SK-N-SH (cell line): ENCODE measurements around the gene NFIA. TPM values are rescaled to one million over a fixed set of nuclear protein-coding genes. Genes with fewer than 3 reads are reported as not detected.

Experiments
- CTCF ChIA-PET: fragments of 300-600, 350-600 bp; formaldehyde crosslinking; extraction: SDS; loops from one replicate; lab custom pipeline; 2021; lab: Yijun Ruan, JAX
- POLR2A ChIA-PET: fragments of 350-600 bp; sonication (Branson Sonifier 250); formaldehyde crosslinking; extraction: SDS; loops from one replicate; lab custom pipeline; 2020; ENCODE audit warnings: antibody characterized with exemption, inconsistent platforms; lab: Yijun Ruan, JAX
- DNase-seq: peaks from one replicate; pipeline ENCODE4 v3.0.0; 2012
- H2AFZ ChIP-seq: fragments of 200-600 bp; sonication (generic); 2 replicates; pipeline ENCODE4 v1.8.1; 2016; ENCODE audit warnings: antibody characterized with exemption, mild to moderate bottlenecking, low read depth
- H3F3A ChIP-seq: fragments of 200-600 bp; sonication (generic); replicated peaks from 2 replicates; pipeline ENCODE3; 2016; ENCODE audit warnings: antibody characterized with exemption, mild to moderate bottlenecking; ENCODE audit not compliant: insufficient read depth
- H3K27ac ChIP-seq, 2 experiments: fragments of 200-500 bp in 1 of 2; fragments of 200-600 bp in 1 of 2; sonication (Bioruptor generic) in 1 of 2; sonication (generic), shearing (Covaris generic) in 1 of 2; 2 replicates each; pipeline versions ENCODE4 v1.5.1 to v1.6.1; 2014 to 2016; ENCODE audit warnings: low read depth in 2 of 2, inconsistent platforms in 1 of 2, low read length in 1 of 2, mild to moderate bottlenecking in 1 of 2, mixed read lengths in 1 of 2
- H3K27me3 ChIP-seq: fragments of 200-600 bp; sonication (generic), shearing (Covaris generic); 2 replicates; pipeline ENCODE4 v1.6.1; 2016; ENCODE audit warnings: mixed run types; ENCODE audit not compliant: insufficient read depth
- H3K36me3 ChIP-seq, 2 experiments: fragments of 200-500 bp in 1 of 2; fragments of 200-600 bp in 1 of 2; sonication (Bioruptor generic) in 1 of 2; sonication (generic) in 1 of 2; replicated peaks in 1 of 2; 2 replicates each; pipeline versions ENCODE3 to v1.5.1; 2014 to 2016; ENCODE audit warnings: low read length in 1 of 2, mild to moderate bottlenecking in 1 of 2; ENCODE audit not compliant: insufficient read depth in 2 of 2, control insufficient read depth in 1 of 2
- H3K4me1 ChIP-seq, 2 experiments: fragments of 200-500 bp in 1 of 2; fragments of 200-600 bp in 1 of 2; sonication (Bioruptor generic) in 1 of 2; sonication (generic), shearing (Covaris generic) in 1 of 2; 2 replicates each; pipeline versions ENCODE4 v1.5.1 to v1.6.1; 2014 to 2016; ENCODE audit warnings: low read depth in 1 of 2, low read length in 1 of 2, mixed run types in 1 of 2; ENCODE audit not compliant: insufficient read depth in 2 of 2, control insufficient read depth in 1 of 2
- H3K4me2 ChIP-seq: fragments of 200-600 bp; sonication (generic), shearing (Covaris generic); 2 replicates; pipeline ENCODE4 v1.6.1; 2017; ENCODE audit warnings: mixed run types
- H3K4me3 ChIP-seq, 2 experiments: fragments of 200-500 bp in 1 of 2; fragments of 200-600 bp in 1 of 2; sonication (Bioruptor generic) in 1 of 2; sonication (generic), shearing (Covaris generic) in 1 of 2; 2 replicates each; pipeline versions ENCODE4 v1.5.1 to v1.8.1; 2014 to 2016; ENCODE audit warnings: low read depth in 2 of 2, inconsistent platforms in 1 of 2, low read length in 1 of 2, mild to moderate bottlenecking in 1 of 2, mixed read lengths in 1 of 2, moderate library complexity in 1 of 2
- H3K79me2 ChIP-seq: fragments of 200-600 bp; sonication (generic); 2 replicates; pipeline ENCODE4 v1.8.1; 2017; ENCODE audit warnings: mild to moderate bottlenecking; ENCODE audit not compliant: insufficient read depth
- H3K9ac ChIP-seq: fragments of 200-600 bp; sonication (generic); 2 replicates; pipeline ENCODE4 v1.6.1; 2017; ENCODE audit warnings: mixed run types
- H3K9me2 ChIP-seq: fragments of 200-600 bp; sonication (generic); 2 replicates; pipeline ENCODE4 v1.6.1; 2017; ENCODE audit warnings: mixed run types
- H3K9me3 ChIP-seq: fragments of 200-600 bp; sonication (generic); 2 replicates; pipeline ENCODE4 v1.6.1; 2017; ENCODE audit warnings: mixed run types, mild to moderate bottlenecking, moderate library complexity
- H4K20me1 ChIP-seq: fragments of 200-600 bp; sonication (generic); 2 replicates; pipeline ENCODE4 v1.6.1; 2017; ENCODE audit warnings: mild to moderate bottlenecking, mixed run types; ENCODE audit not compliant: insufficient read depth
- ELF1 ChIP-seq: IDR thresholded peaks from 2 replicates; pipeline ENCODE4 v1.4.0; 2012
- EP300 ChIP-seq, 2 experiments: IDR thresholded peaks; 2 replicates each; pipeline versions ENCODE4 v1.4.0 to v1.6.1; 2012; ENCODE audit warnings: borderline replicate concordance in 1 of 2, low read depth in 1 of 2, low read length in 1 of 2
- FOSL2 ChIP-seq: IDR thresholded peaks from 2 replicates; pipeline ENCODE4 v1.4.0; 2012; ENCODE audit warnings: low read depth, mild to moderate bottlenecking, moderate library complexity, borderline replicate concordance
- FOXJ3 ChIP-seq: sonication (generic); formaldehyde crosslinking; IDR thresholded peaks from 2 replicates; pipeline ENCODE4 v1.5.1; 2020; ENCODE audit warnings: mild to moderate bottlenecking, missing genetic modification reagents
- GABPA ChIP-seq: IDR thresholded peaks from 2 replicates; pipeline ENCODE4 v1.4.0; 2012; ENCODE audit warnings: low read depth, mild to moderate bottlenecking
- GATA2 ChIP-seq: sonication (generic); formaldehyde crosslinking; IDR thresholded peaks from 2 replicates; pipeline ENCODE4 v1.5.0; 2020; ENCODE audit warnings: mild to moderate bottlenecking, missing genetic modification reagents
- MEF2A ChIP-seq: IDR thresholded peaks from 2 replicates; pipeline ENCODE4 v1.4.0; 2012; ENCODE audit warnings: low read depth, borderline replicate concordance
- MXI1 ChIP-seq: IDR thresholded peaks from 2 replicates; pipeline ENCODE4 v1.6.1; 2012; ENCODE audit warnings: mild to moderate bottlenecking, low read depth, low read length, improper control_type of control experiment
- NFIC ChIP-seq: IDR thresholded peaks from 2 replicates; pipeline ENCODE4 v1.4.0; 2012; ENCODE audit warnings: borderline replicate concordance
- POLR2AphosphoS5 ChIP-seq: IDR thresholded peaks from 2 replicates; pipeline ENCODE4 v1.6.1; 2012; ENCODE audit warnings: low read depth, low read length
- RAD21 ChIP-seq: IDR thresholded peaks from 2 replicates; pipeline ENCODE4 v1.6.1; 2012; ENCODE audit warnings: mild to moderate bottlenecking, low read length
- SIN3A ChIP-seq: IDR thresholded peaks from 2 replicates; pipeline ENCODE4 v1.6.1; 2012; ENCODE audit warnings: low read depth, mild to moderate bottlenecking, low read length, moderate library complexity, borderline replicate concordance
- TCF12 ChIP-seq: IDR thresholded peaks from 2 replicates; pipeline ENCODE4 v1.4.0; 2012
- TEAD4 ChIP-seq: IDR thresholded peaks from 2 replicates; pipeline ENCODE4 v1.4.0; 2012; ENCODE audit warnings: mild to moderate bottlenecking, borderline replicate concordance; ENCODE audit not compliant: insufficient read depth
- YY1 ChIP-seq: IDR thresholded peaks from 2 replicates; pipeline ENCODE4 v1.4.0; 2012; ENCODE audit warnings: low read depth, mild to moderate bottlenecking
- WGBS: methylation state at CpG from one replicate; pipeline ENCODE4 v1.1.6; 2017; ENCODE audit warnings: low lambda C conversion rate; 5-methylcytosine and 5-hydroxymethylcytosine counted together
- polyA plus RNA-seq, 3 experiments: library from polyadenylated mRNA; depleted of rRNA; stranded (reverse); fragments of >200 nt; gene quantifications; 2 replicates each; pipeline ENCODE4 v1.2.3, GENCODE V29; 2012
- TF ChIP-seq, protein P1 (sequence below): IDR thresholded peaks from 2 replicates; pipeline ENCODE4 v1.4.0; 2012; ENCODE audit warnings: low read depth, borderline replicate concordance
- TF ChIP-seq, protein P2 (sequence below): IDR thresholded peaks from 2 replicates; pipeline ENCODE4; 2012
- TF ChIP-seq, protein P3 (sequence below): IDR thresholded peaks from 2 replicates; pipeline ENCODE4 v1.4.0; 2012; ENCODE audit warnings: low read depth
- TF ChIP-seq, protein P4 (sequence below): fragments of 150-350 bp; IDR thresholded peaks from 2 replicates; pipeline ENCODE4 v1.6.1; 2017; ENCODE audit warnings: antibody characterized with exemption, low read length, low read depth, borderline replicate concordance

NFIA gene
- polyA plus RNA-seq (2012; rRNA removed): 3.3 and 4.1 TPM in 2 replicates
- 2.1 and 2.7 TPM in 2 replicates for polyA plus RNA-seq (2012; cell fraction: cytosol; rRNA removed)
- polyA plus RNA-seq (2012; cell fraction: nucleus; rRNA removed): 1.6 and 3.1 TPM in 2 replicates

DNA sequence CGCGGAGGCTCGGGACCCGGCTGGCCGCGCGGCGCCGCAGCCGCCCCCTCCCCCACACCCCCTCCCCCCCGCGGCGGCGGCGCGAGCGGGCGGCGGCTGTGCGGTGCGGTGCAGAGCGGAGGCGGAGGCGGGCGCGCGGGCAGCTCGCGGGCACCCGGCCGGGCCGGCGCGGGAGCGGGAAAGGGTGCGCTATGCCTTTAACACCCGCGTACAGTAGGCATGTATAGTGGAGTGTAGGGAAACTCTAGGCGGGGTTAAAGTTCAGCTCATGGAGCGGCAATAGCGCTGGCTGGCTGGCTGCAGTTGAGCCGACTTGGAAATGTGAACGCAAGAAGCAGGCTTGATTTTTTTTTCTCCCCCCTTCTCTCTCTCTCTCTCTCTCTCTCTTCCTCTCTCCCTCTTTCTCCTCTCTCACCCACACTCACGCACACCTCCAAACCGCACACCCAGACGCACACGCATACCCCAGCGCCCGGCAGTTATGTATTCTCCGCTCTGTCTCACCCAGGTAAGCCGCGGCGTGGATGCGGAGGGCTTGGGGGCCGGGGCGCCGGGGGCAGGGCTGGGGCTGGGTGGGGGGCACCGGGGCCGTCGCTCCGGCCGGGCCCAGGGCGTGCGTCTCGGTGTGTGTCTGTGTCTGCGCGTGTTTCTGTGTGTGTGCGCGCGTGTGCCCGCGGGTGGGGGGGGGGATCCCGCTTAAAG lies at the start of gene NFIA:
NFIA (plus strand) TSS at position 251 of the 702 bp plus-strand sequence.
- ChIA-PET CTCF (interaction anchor here (1.1 to 2.0 kb wide), 3 partner anchors 33 to 1111 kb away, joined by 3 to 8 read pairs (median 5); no protein-coding TSS in a partner anchor), POLR2A (interaction anchor here (0.6 to 0.7 kb wide), 3 partner anchors 144 to 660 kb away, joined by 3 to 5 read pairs (median 4); no protein-coding TSS in a partner anchor)
- Histone ChIP-seq H3K4me1 (peaks cover 36 to 38% of the 10 kb centered on the region in 2 experiments), H4K20me1 (no peaks in the 10 kb centered on the region), H2AFZ (peak within 1 kb of the TSS; percentile 79), H3K4me2 (peak within 1 kb of the TSS; percentile 82), H3F3A (peaks cover 37% of the 10 kb centered on the region), H3K9me2 (no peaks in the 10 kb centered on the region), H3K4me3 (peak within 1 kb of the TSS; percentile 76 to 91), H3K27me3 (no peaks in the 10 kb centered on the region), H3K79me2 (peaks cover 36% of the 10 kb centered on the region), H3K9ac (peak within 1 kb of the TSS; percentile 79), H3K36me3 (peaks cover 0 to 1% of the 10 kb centered on the region in 2 experiments), H3K9me3 (no peaks in the 10 kb centered on the region), H3K27ac (peak within 1 kb of the TSS; percentile 80 to 91)
- 0% methylated on average over 17 of the region's 73 CpGs for WGBS
- TF ChIP-seq RAD21: no peak
- TF ChIP-seq TEAD4: no peak
- TF ChIP-seq GATA2 (CRISPR knock-in tag): no peak
- TF ChIP-seq EP300 (IDR thresholded peaks at IDR 0.05; ENCODE audit: borderline replicate concordance in 1 of 2, low read depth in 1 of 2, low read length in 1 of 2): no peak
- TF ChIP-seq, protein P1, sequence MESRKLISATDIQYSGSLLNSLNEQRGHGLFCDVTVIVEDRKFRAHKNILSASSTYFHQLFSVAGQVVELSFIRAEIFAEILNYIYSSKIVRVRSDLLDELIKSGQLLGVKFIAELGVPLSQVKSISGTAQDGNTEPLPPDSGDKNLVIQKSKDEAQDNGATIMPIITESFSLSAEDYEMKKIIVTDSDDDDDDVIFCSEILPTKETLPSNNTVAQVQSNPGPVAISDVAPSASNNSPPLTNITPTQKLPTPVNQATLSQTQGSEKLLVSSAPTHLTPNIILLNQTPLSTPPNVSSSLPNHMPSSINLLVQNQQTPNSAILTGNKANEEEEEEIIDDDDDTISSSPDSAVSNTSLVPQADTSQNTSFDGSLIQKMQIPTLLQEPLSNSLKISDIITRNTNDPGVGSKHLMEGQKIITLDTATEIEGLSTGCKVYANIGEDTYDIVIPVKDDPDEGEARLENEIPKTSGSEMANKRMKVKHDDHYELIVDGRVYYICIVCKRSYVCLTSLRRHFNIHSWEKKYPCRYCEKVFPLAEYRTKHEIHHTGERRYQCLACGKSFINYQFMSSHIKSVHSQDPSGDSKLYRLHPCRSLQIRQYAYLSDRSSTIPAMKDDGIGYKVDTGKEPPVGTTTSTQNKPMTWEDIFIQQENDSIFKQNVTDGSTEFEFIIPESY: no peak
- TF ChIP-seq NFIC: no peak
- TF ChIP-seq, protein P2, sequence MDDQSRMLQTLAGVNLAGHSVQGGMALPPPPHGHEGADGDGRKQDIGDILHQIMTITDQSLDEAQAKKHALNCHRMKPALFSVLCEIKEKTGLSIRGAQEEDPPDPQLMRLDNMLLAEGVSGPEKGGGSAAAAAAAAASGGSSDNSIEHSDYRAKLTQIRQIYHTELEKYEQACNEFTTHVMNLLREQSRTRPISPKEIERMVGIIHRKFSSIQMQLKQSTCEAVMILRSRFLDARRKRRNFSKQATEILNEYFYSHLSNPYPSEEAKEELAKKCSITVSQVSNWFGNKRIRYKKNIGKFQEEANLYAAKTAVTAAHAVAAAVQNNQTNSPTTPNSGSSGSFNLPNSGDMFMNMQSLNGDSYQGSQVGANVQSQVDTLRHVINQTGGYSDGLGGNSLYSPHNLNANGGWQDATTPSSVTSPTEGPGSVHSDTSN: no peak
- TF ChIP-seq, protein P3, sequence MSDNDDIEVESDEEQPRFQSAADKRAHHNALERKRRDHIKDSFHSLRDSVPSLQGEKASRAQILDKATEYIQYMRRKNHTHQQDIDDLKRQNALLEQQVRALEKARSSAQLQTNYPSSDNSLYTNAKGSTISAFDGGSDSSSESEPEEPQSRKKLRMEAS: peak; percentile 31
- TF ChIP-seq POLR2AphosphoS5: peak; percentile 15; the same call in 1 of the 2 replicates
- TF ChIP-seq YY1: no peak
- peak; percentile 81 for DNase-seq

DNA sequence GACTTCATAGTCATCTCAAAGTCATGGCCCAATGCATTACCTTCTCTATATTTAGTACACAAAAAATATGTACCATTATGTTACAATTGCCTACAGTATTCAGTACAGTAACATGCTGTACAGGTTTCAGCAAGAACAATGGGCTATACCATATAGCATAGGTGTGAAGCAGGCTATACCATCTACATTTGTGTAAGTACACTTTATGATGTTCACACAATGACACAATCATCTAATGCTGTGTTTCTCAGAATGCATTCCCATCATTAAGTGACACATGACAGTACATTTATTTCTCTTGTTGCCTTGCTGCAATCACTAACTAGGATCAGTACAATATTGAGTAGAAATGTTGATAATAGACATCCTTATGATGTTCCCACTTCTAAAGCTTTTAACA lies 46.5 kb upstream of the NFIA start:
- no peaks in the 10 kb centered on the region for H3K79me2 ChIP-seq
- no peaks in the 10 kb centered on the region for H3K9me2 ChIP-seq
- DNase-seq: no peak
- H3K9me3 ChIP-seq: peaks cover 9% of the 10 kb centered on the region
- H3K36me3 ChIP-seq: peaks cover 0 to 5% of the 10 kb centered on the region in 2 experiments
- H3K4me3 ChIP-seq: no peak overlapping the region
- no peaks in the 10 kb centered on the region for H4K20me1 ChIP-seq
- H3K4me2 ChIP-seq: no peak overlapping the region
- CTCF ChIA-PET: interaction anchor here (0.6 to 1.0 kb wide), 2 partner anchors 10 to 188 kb away, joined by 3 read pairs; no protein-coding TSS in a partner anchor
- no peak overlapping the region for H3K27ac ChIP-seq
- POLR2A ChIA-PET: interaction anchor here (0.7 kb wide), 1 partner anchor 148 kb away, joined by 3 read pairs; no protein-coding TSS in a partner anchor
- H3K9ac ChIP-seq: no peak overlapping the region
- no peaks in the 10 kb centered on the region for H3F3A ChIP-seq
- no peaks in the 10 kb centered on the region for H3K4me1 ChIP-seq
- no peaks in the 10 kb centered on the region for H3K27me3 ChIP-seq
- no peak overlapping the region for H2AFZ ChIP-seq
- TF ChIP-seq, protein P4, sequence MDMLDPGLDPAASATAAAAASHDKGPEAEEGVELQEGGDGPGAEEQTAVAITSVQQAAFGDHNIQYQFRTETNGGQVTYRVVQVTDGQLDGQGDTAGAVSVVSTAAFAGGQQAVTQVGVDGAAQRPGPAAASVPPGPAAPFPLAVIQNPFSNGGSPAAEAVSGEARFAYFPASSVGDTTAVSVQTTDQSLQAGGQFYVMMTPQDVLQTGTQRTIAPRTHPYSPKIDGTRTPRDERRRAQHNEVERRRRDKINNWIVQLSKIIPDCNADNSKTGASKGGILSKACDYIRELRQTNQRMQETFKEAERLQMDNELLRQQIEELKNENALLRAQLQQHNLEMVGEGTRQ: no peak
- TF ChIP-seq ELF1 (no peak), TEAD4 (no peak), GABPA (no peak), TCF12 (no peak), FOXJ3 (CRISPR knock-in tag) (no peak), MXI1 (no peak), POLR2AphosphoS5 (no peak), SIN3A (no peak), RAD21 (no peak), FOSL2 (no peak), GATA2 (CRISPR knock-in tag) (no peak), MEF2A (no peak)
- TF ChIP-seq, protein P2: no peak
- TF ChIP-seq, protein P3: no peak
